IMR-90 (cell line): ENCODE data around the gene CHCHD1. TPM values are rescaled to one million over a fixed set of nuclear protein-coding genes. Genes with fewer than 3 reads are reported as not detected.

Experiments used
- CEBPB ChIP-seq: IDR thresholded peaks from 2 replicates; pipeline ENCODE4 v1.6.1; 2012; ENCODE audit warnings: low read depth, low read length, improper control_type of control experiment
- CHD1 ChIP-seq: IDR thresholded peaks from 2 replicates; pipeline ENCODE4 v1.6.1; 2012; ENCODE audit warnings: low read depth, low read length, improper control_type of control experiment
- MAFK ChIP-seq: IDR thresholded peaks from 2 replicates; pipeline ENCODE4 v1.6.1; 2012; ENCODE audit warnings: low read depth, low read length, improper control_type of control experiment
- POLR2A ChIP-seq: IDR thresholded peaks from 2 replicates; pipeline ENCODE4 v1.6.1; 2012; ENCODE audit warnings: mild to moderate bottlenecking, low read depth, low read length
- polyA plus RNA-seq, 3 experiments: library from polyadenylated mRNA; depleted of rRNA; stranded (reverse); fragments of >200 nt; gene quantifications; 2 replicates each; pipeline ENCODE4 v1.2.3, GENCODE V29; 2012; ENCODE audit warnings: low replicate concordance in 1 of 3
- total RNA-seq: library from RNA; depleted of rRNA; stranded (reverse); fragments of >200 nt; gene quantifications from 2 replicates; pipeline ENCODE4 v1.2.3, GENCODE V29; 2012

CHCHD1 gene
- total and polyA plus RNA-seq, 2 of the 4 experiments (the other 2 are of a cell fraction): 11.5 to 21.0 TPM

DNA sequence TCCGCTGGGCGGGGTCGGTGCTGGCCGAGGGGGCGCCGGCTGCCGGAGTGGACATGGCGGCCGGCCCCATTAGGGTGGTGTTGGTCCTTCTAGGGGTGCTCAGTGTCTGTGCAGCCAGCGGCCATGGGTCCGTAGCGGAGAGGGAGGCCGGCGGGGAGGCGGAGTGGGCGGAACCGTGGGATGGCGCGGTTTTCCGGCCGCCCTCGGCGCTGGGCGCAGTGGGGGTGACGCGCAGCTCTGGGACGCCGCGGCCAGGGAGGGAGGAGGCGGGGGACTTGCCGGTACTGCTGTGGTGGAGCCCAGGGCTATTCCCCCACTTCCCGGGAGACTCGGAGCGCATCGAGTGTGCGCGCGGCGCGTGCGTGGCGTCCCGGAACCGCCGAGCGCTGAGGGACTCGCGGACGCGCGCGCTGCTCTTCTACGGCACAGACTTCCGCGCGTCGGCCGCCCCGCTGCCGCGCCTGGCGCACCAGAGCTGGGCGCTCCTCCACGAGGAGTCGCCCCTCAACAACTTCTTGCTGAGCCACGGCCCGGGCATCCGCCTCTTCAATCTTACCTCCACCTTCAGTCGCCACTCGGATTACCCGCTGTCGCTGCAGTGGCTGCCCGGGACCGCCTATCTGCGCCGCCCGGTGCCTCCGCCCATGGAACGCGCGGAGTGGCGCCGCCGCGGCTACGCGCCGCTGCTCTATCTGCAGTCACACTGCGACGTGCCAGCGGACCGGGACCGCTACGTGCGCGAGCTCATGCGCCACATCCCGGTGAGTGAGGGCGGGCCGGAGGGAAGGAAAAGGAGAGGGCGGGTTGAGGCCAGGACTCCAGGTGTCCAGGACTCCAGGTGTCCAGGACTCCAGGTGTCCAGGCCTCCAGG, 9.3 kb upstream of the CHCHD1 start (continued):
- TF ChIP-seq CEBPB (no peak), MAFK (no peak), POLR2A (peak; percentile 61; the same call in 1 of the 2 replicates), CHD1 (0 out of 2 replicates have a peak, but pooled peaks have one; percentile 47)
